OCI-LY7 (cell line): Measurements from ENCODE around the gene HOXD4. TPM values are rescaled to one million over a fixed set of nuclear protein-coding genes. Genes with fewer than 3 reads are reported as not detected.

Experiments
- BruUV-seq: library from RNA; stranded (reverse); fragments of 400-500 nt; replicated peaks from 2 replicates; lab custom pipeline; 2021; lab: Mats Ljungman, UMichigan
- CTCF ChIA-PET: fragments of 300-600 bp; sonication (Branson Sonifier 250); formaldehyde crosslinking; loops from one replicate; lab custom pipeline; 2022; ENCODE audit warnings: antibody characterized with exemption; ENCODE audit not compliant: unreplicated experiment; lab: Charles Lee
- POLR2A ChIA-PET: fragments of 300-600 bp; sonication (Branson Sonifier 250); formaldehyde crosslinking; loops from one replicate; lab custom pipeline; 2022; ENCODE audit warnings: antibody characterized with exemption; lab: Charles Lee
- DNase-seq: peaks from one replicate; pipeline ENCODE4 v3.0.0-alpha.2; 2015; ENCODE audit warnings: low spot score
- H2AFZ ChIP-seq: fragments of 200-600 bp; sonication (generic), shearing (Covaris generic); 2 replicates; pipeline ENCODE4 v1.6.1; 2014; ENCODE audit warnings: mild to moderate bottlenecking, antibody characterized with exemption, low read length, moderate library complexity
- H3K27ac ChIP-seq: fragments of 200-600 bp; sonication (generic); 2 replicates; pipeline ENCODE4 v1.5.1; 2014; ENCODE audit warnings: mixed run types, low read depth, mild to moderate bottlenecking, moderate library complexity, low read length, inconsistent platforms; ENCODE audit not compliant: poor library complexity, severe bottlenecking
- H3K36me3 ChIP-seq: fragments of 200-600 bp; sonication (generic); 2 replicates; pipeline ENCODE4 v1.6.1; 2014; ENCODE audit warnings: mild to moderate bottlenecking, antibody characterized with exemption, low read length, moderate library complexity, mixed read lengths; ENCODE audit not compliant: insufficient read depth
- H3K4me1 ChIP-seq: fragments of 200-600 bp; sonication (generic); 2 replicates; pipeline ENCODE4 v1.5.1; 2014; ENCODE audit warnings: mild to moderate bottlenecking, low read length; ENCODE audit not compliant: insufficient read depth, poor library complexity, severe bottlenecking
- H3K4me2 ChIP-seq: fragments of 200-600 bp; sonication (generic); 2 replicates; pipeline ENCODE4 v1.6.1; 2014; ENCODE audit warnings: mild to moderate bottlenecking, low read length
- H3K4me3 ChIP-seq: fragments of 200-600 bp; sonication (generic); 2 replicates; pipeline ENCODE4 v1.5.1; 2014; ENCODE audit warnings: mild to moderate bottlenecking, low read depth, low read length; ENCODE audit not compliant: poor library complexity, severe bottlenecking
- H3K79me2 ChIP-seq: fragments of 200-600 bp; sonication (generic); 2 replicates; pipeline ENCODE4 v1.6.1; 2016; ENCODE audit warnings: low read depth, mild to moderate bottlenecking, low read length, moderate library complexity, mixed read lengths; ENCODE audit not compliant: insufficient read depth
- H3K9me2 ChIP-seq: fragments of 200-600 bp; sonication (generic); 2 replicates; pipeline ENCODE4 v1.6.1; 2016; ENCODE audit warnings: mild to moderate bottlenecking, low read length, mixed read lengths; ENCODE audit not compliant: insufficient read depth
- H3K9me3 ChIP-seq: fragments of 200-600 bp; sonication (generic); 2 replicates; pipeline ENCODE4 v1.6.1; 2014; ENCODE audit warnings: mild to moderate bottlenecking, mixed run types, low read length, mixed read lengths
- H4K20me1 ChIP-seq: fragments of 200-600 bp; sonication (generic); 2 replicates; pipeline ENCODE4 v1.6.1; 2014; ENCODE audit warnings: mild to moderate bottlenecking, antibody characterized with exemption, low read length, moderate library complexity, mixed read lengths; ENCODE audit not compliant: insufficient read depth
- CTCF ChIP-seq: fragments of 200-600 bp; sonication (generic); conservative IDR thresholded peaks from 2 replicates; pipeline ENCODE4 v1.5.1; 2014; ENCODE audit warnings: mild to moderate bottlenecking, antibody characterized with exemption, low read length, moderate library complexity, mixed read lengths
- EZH2phosphoT487 ChIP-seq: fragments of 200-600 bp; sonication (generic); IDR thresholded peaks from 2 replicates; pipeline ENCODE4 v1.6.1; 2018; ENCODE audit warnings: low read depth, borderline replicate concordance, mild to moderate bottlenecking, mixed run types, antibody characterized with exemption, low read length, moderate library complexity, mixed read lengths
- intact Hi-C: fragments of 100-400 bp; cut with micrococcal nuclease; formaldehyde crosslinking; loops from one replicate; pipeline ENCODE4 v1.10.0; 2022; ENCODE audit not compliant: unreplicated experiment
- total RNA-seq, 2 experiments: library from RNA; depleted of rRNA in 1 of 2; stranded (reverse); fragments of >200 nt in 1 of 2; shearing (Covaris generic) in 1 of 2; gene quantifications; 2 replicates each; pipeline ENCODE4 v1.2.3, GENCODE V29; 2014 to 2022

Gene HOXD4
- total RNA-seq, 2 experiments from 2014 or later = not detected

- no peak for TF ChIP-seq EZH2phosphoT487
- no peak for TF ChIP-seq CTCF
- no peaks in the 10 kb centered on the region for H3K9me2 ChIP-seq
- BruUV-seq = no TSS peak
Observed at GRCh38 chr2:176160251-176160985, 9.1 kb downstream of the HOXD4 start.

GRCh38 chr2:176160986-176161824, 9.9 kb downstream of the HOXD4 start:
- TF ChIP-seq EZH2phosphoT487 (no peak), CTCF (no peak)
- no peaks in the 10 kb centered on the region for H3K79me2 ChIP-seq
- no peak overlapping the region for H3K27ac ChIP-seq
- H3K9me3 ChIP-seq = no peaks in the 10 kb centered on the region
- no TSS peak for BruUV-seq
- CTCF ChIA-PET = interaction anchor here (1.0 kb wide), 1 partner anchor 34 kb away, joined by 3 read pairs; no protein-coding TSS in a partner anchor
- no peak overlapping the region for H2AFZ ChIP-seq
- no peaks in the 10 kb centered on the region for H3K9me2 ChIP-seq
- intact Hi-C loops = no loop called here
- no peak for DNase-seq
- H3K4me1 ChIP-seq = no peaks in the 10 kb centered on the region
- no peaks in the 10 kb centered on the region for H4K20me1 ChIP-seq
- no peak overlapping the region for H3K4me2 ChIP-seq
- POLR2A ChIA-PET = no interaction called here
- no peak overlapping the region for H3K4me3 ChIP-seq
- no peaks in the 10 kb centered on the region for H3K36me3 ChIP-seq

More at GRCh38 chr2:176160251-176160985, 9.1 kb downstream of the HOXD4 start:
- Histone ChIP-seq H3K79me2 (no peaks in the 10 kb centered on the region), H3K4me2 (no peak overlapping the region), H3K4me1 (no peaks in the 10 kb centered on the region), H2AFZ (no peak overlapping the region), H3K9me3 (no peaks in the 10 kb centered on the region), H3K27ac (no peak overlapping the region), H3K4me3 (no peak overlapping the region), H4K20me1 (no peaks in the 10 kb centered on the region), H3K36me3 (no peaks in the 10 kb centered on the region)
- intact Hi-C loops = no loop called here
- ChIA-PET CTCF (no interaction called here), POLR2A (interaction anchor here (0.7 kb wide), 1 partner anchor 474 kb away, joined by 3 read pairs; no protein-coding TSS in a partner anchor)
- no peak for DNase-seq
